Subcutaneous abdominal adipose tissue (tissue), 5 donors: Measurements from ENCODE around the gene ACSM6.
"Not testable (repeated sequence)": the region's sequence is repeated elsewhere in the genome, so short reads cannot be mapped to it uniquely, and the experiment has no call there.

ENCODE experiments used
- H3K27ac ChIP-seq: one replicate; pipeline ENCODE4 v1.7.0; 2013; ENCODE audit warnings: low read depth, mild to moderate bottlenecking, inconsistent platforms, low read length, moderate library complexity
- H3K27me3 ChIP-seq, 5 donors: one replicate each; pipeline ENCODE4 v1.7.0; 2013; ENCODE audit warnings: low read length in 5 of 5, inconsistent platforms in 1 of 5; ENCODE audit not compliant: control insufficient read depth in 5 of 5, insufficient read depth in 4 of 5
- H3K36me3 ChIP-seq, 5 donors: one replicate each; pipeline ENCODE4 v1.7.0; 2013; ENCODE audit warnings: low read length in 5 of 5; ENCODE audit not compliant: control insufficient read depth in 5 of 5, insufficient read depth in 5 of 5
- H3K4me1 ChIP-seq, 5 donors: one replicate each; pipeline ENCODE4 v1.7.0; 2013; ENCODE audit warnings: low read length in 5 of 5, mild to moderate bottlenecking in 3 of 5, moderate library complexity in 1 of 5; ENCODE audit not compliant: control insufficient read depth in 5 of 5, insufficient read depth in 5 of 5
- H3K4me3 ChIP-seq, 5 donors: one replicate each; pipeline ENCODE4 v1.7.0; 2013; ENCODE audit warnings: low read length in 5 of 5, low read depth in 1 of 5
- H3K9ac ChIP-seq, 5 donors: one replicate each; pipeline ENCODE4 v1.7.0; 2013; ENCODE audit warnings: low read length in 5 of 5, mild to moderate bottlenecking in 4 of 5, moderate library complexity in 3 of 5
- H3K9me3 ChIP-seq, 5 donors: one replicate each; pipeline ENCODE4 v1.7.0; 2013; ENCODE audit warnings: low read length in 5 of 5; ENCODE audit not compliant: control insufficient read depth in 5 of 5
- donor health status: healthy.
- donor health status: healthy.
- donor health status: healthy.
- donor health status: healthy.
- donor health status: healthy.

ACSM6 gene

DNA sequence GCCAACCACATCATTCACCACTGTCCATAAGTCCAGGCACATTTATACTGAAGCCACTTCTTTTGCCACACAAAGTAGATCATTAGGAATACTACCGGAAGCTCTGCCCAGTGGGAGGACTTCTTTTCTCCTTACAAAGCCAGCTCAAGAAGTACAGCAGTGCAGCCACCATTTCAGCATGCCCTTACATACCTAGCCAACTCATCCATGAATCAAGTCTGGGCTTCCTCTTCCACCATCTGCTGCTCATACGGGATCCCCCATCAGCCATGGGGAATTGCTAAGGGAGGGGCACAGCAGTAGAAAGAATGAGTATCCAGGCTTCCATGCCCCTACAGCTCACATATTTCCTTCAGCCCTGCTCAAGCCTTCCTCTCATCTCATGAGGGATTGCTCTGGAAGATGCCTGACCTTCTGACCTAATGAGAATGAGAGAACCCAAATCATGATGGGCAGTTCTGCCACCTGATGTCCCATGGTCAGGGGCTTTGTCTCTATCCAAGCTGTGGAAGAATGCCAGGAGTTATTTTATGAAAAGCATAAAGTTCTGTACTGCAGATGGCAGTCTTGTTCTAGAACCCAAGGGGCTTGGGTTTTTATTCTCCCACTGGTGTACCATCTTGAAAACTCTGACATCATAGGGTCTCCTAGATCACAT is 39.5 kb downstream of the ACSM6 start:
- no peaks in the 10 kb centered on the region for H3K27me3 ChIP-seq
- H3K4me1 ChIP-seq: peaks cover 0 to 20% (median 13%) of the 10 kb centered on the region in 5 donors
- H3K36me3 ChIP-seq: peaks cover 2 to 47% (median 38%) of the 10 kb centered on the region in 5 donors
- H3K27ac ChIP-seq: no peak overlapping the region
- no peak overlapping the region for H3K4me3 ChIP-seq
- no peak overlapping the region for H3K9ac ChIP-seq
- peaks cover 0 to 4% (median 0%) of the 10 kb centered on the region in 5 donors for H3K9me3 ChIP-seq

DNA sequence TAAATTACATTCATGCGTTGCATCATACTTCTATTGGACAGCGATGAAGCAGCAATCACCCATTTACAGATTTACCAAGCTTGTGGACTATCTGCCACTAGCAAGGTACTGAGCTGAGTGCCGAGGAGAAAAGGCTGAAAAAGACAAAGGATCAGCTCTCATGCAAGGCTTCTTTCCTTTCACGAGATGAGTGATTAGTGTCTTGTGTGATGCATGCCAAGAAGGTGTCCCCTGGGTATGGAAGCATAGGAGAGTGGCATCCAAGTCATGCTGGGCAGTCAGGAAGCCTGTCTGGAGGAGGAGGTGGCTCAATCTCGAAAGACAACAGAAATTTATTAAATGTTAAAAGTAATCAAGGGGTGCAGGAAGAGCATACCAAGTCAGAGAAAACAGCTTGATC is 40.9 kb downstream of the ACSM6 start:
- no peak overlapping the region for H3K4me3 ChIP-seq
- H3K27me3 ChIP-seq: no peaks in the 10 kb centered on the region
- H3K4me1 ChIP-seq: peaks cover 0 to 13% (median 10%) of the 10 kb centered on the region in 5 donors
- no peak overlapping the region for H3K27ac ChIP-seq
- H3K9ac ChIP-seq: no peak overlapping the region
- peaks cover 3 to 50% (median 41%) of the 10 kb centered on the region in 5 donors for H3K36me3 ChIP-seq
- H3K9me3 ChIP-seq: peaks cover 0 to 4% (median 0%) of the 10 kb centered on the region in 5 donors

DNA sequence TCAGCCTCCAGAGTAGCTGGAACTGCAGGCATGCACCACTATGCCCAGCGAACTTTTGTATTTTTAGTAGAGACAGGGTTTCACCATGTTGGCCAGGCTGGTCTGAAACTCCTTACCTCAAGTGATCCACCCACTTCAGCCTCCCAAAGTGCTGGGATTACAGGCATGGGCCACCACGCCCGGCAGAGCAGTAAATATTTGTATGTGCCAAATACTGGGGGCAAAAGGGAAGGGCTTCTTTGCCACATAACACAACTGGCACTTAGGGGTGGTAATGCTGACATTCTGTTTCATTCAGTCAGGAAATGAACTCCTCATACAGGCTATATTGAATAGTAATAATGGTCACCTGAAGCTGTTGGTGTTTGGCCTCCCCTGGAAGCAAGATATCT is 41.6 kb downstream of the ACSM6 start:
- peaks cover 5 to 57% (median 48%) of the 10 kb centered on the region in 5 donors for H3K36me3 ChIP-seq
- peaks cover 0 to 6% (median 3%) of the 10 kb centered on the region in 5 donors for H3K4me1 ChIP-seq
- H3K4me3 ChIP-seq: no peak overlapping the region
- no peaks in the 10 kb centered on the region for H3K27me3 ChIP-seq
- peaks cover 0 to under 1% (median 0%) of the 10 kb centered on the region in 5 donors for H3K9me3 ChIP-seq
- H3K27ac ChIP-seq: no peak overlapping the region
- H3K9ac ChIP-seq: no peak overlapping the region

DNA sequence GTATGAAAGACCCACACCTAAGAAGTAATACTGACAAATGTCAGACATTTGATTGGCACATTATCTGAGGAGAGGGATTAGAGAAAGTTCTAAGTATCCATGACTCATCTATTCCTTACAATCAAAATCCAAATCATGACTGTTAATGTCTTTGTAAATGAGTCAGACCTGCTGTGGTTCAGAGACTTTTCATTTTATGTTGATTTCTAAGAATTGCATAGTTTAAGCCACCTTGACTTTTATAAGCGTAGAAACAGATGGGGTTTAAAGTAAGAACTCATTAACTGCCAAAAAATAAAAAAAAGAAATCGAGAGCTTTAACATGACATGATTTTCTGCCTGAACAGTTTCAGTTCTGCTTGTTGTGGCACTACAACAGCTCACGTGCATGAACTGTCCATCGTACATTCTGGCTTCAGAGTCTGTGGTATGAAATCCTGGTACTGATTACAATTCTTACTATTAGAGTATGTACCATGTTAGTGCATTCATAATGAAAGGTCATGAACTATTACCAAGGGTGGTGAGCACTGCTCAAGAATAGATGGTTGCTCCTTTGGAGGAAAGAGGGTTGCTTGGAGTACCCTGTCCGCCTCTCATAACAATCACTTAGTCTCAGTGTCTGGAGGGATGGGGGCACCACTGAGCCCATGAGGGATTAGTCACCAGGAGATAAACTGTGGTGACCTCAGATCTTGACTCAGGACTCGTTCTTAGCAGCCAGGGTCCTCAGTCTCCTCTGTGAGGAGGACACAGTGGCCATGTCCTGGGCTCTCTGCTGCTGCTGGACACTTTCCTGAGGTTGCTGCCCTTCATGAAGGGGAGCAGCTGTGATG is 42.2 kb downstream of the ACSM6 start:
- no peak overlapping the region for H3K27ac ChIP-seq
- no peak overlapping the region for H3K4me3 ChIP-seq
- peaks cover 5 to 63% (median 54%) of the 10 kb centered on the region in 5 donors for H3K36me3 ChIP-seq
- H3K27me3 ChIP-seq: no peaks in the 10 kb centered on the region
- H3K9me3 ChIP-seq: no peaks in the 10 kb centered on the region
- H3K4me1 ChIP-seq: peaks cover 0 to 2% (median 0%) of the 10 kb centered on the region in 5 donors
- H3K9ac ChIP-seq: no peak overlapping the region

DNA sequence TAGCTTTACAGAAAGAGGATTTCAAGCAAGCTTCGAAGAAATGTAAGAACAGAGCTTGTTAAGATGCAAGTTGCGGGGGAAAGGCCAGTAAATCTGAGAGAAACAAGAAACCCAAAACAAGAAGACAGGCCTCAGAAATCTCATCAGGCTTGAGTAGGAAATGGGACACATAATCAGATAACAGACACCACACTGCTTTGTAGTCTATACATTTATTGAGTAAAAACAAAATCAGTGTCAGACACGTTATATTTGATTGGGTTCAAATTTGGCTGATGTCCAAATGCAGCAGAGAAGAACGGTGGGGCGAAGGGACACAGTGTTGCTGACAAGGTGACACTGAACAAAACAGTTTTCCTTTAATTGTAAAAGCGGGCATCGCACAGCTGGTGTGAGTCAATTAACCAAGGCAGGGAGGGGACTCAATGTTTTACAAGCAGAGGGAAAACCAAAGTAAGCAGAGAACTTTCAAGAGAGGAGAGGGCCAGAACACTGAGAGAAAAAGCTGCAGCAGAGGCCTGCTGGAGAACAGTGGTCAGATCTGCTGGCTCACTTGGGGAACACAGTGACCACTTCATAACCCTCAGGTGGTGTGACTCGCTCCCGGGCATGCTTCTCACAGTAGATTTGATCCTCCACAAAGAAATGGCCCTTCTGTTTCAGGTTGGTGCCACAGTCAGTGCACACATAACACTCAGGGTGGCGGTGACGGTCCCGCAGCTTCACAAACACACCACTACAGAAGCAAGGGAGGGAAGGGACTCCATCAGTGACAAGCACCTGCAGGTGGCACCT is 43.5 kb downstream of the ACSM6 start:
- peaks cover 0 to 2% (median 0%) of the 10 kb centered on the region in 5 donors for H3K4me1 ChIP-seq
- H3K36me3 ChIP-seq: peaks cover 5 to 69% (median 63%) of the 10 kb centered on the region in 5 donors
- no peak overlapping the region for H3K9ac ChIP-seq
- no peaks in the 10 kb centered on the region for H3K27me3 ChIP-seq
- no peak overlapping the region for H3K4me3 ChIP-seq
- H3K27ac ChIP-seq: no peak overlapping the region
- no peaks in the 10 kb centered on the region for H3K9me3 ChIP-seq

DNA sequence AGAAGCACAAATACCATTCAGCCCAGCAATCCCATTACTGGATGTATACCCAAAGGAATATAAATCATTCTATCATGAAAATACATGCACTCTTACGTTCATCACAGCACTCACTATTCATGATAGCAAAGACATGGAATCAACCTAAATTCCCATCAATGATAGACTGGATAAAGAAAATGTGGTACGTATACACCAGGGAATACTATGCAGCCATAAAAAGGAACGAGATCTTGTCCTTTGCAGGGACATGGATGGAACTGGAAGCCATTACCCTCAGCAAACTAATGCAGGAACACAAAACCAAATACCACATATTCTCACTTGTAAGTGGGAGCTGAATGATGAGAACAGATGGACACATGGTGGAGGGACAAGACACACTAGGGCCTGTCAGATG is 46.1 kb downstream of the ACSM6 start:
- H3K36me3 ChIP-seq: peaks cover 5 to 74% (median 59%) of the 10 kb centered on the region in 5 donors
- H3K4me3 ChIP-seq: not testable (repeated sequence)

DNA sequence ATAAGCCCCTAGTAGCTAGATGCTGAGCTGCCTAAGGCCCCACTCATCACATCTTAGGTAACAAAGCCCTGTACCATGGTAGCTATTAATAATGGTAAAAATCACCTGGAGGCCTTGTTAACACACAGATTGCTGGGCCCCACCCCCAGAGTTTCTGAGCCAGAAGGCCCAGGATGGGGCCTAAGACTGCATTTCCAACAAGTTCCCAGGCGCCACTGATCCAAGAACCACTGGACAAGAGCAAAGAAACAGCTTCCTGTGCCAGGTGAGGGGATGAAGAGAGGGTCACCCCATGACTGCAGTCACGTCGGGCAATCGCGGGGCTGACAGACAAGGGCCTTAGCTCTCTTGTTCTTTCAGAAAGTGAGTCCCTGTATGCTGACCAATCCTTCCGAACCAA is 46.8 kb downstream of the ACSM6 start:
- Histone ChIP-seq H3K27ac (no peak overlapping the region), H3K36me3 (peaks cover 7 to 78% (median 64%) of the 10 kb centered on the region in 5 donors)

More for the DNA sequence above, 46.1 kb downstream of the ACSM6 start:
- not testable (repeated sequence) for H3K27me3 ChIP-seq, H3K27ac ChIP-seq, H3K9ac ChIP-seq, H3K4me1 ChIP-seq, H3K9me3 ChIP-seq

DNA sequence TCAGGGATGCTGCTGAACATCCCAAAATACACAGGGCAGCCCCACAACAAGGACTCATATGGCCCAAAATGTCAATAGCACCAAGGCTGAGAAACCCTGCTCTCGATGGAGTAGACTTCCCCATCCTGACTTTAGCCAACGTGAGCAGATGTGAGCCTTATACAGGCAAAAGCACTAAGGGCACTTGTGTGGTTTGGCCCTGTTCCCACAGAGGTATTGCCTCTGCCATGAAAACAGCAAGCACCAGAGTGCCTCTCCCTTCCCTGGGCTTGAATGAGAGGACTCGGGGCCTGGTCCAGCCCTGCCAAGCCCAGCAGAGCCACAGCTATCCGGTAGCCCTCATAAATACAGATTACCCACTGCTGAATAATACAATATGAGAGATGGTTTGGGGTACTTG is 47.5 kb downstream of the ACSM6 start:
- Histone ChIP-seq H3K36me3 (peaks cover 6 to 76% (median 64%) of the 10 kb centered on the region in 5 donors), H3K27me3 (no peaks in the 10 kb centered on the region), H3K9me3 (no peaks in the 10 kb centered on the region), H3K9ac (no peak overlapping the region), H3K4me1 (peaks cover 0 to 2% (median 0%) of the 10 kb centered on the region in 5 donors), H3K27ac (no peak overlapping the region), H3K4me3 (no peak overlapping the region)

More for the DNA sequence above, 46.8 kb downstream of the ACSM6 start:
- Histone ChIP-seq H3K4me1 (peaks cover 0 to 2% (median 0%) of the 10 kb centered on the region in 5 donors), H3K9ac (no peak overlapping the region), H3K9me3 (no peaks in the 10 kb centered on the region), H3K27me3 (no peaks in the 10 kb centered on the region), H3K4me3 (no peak overlapping the region)

DNA sequence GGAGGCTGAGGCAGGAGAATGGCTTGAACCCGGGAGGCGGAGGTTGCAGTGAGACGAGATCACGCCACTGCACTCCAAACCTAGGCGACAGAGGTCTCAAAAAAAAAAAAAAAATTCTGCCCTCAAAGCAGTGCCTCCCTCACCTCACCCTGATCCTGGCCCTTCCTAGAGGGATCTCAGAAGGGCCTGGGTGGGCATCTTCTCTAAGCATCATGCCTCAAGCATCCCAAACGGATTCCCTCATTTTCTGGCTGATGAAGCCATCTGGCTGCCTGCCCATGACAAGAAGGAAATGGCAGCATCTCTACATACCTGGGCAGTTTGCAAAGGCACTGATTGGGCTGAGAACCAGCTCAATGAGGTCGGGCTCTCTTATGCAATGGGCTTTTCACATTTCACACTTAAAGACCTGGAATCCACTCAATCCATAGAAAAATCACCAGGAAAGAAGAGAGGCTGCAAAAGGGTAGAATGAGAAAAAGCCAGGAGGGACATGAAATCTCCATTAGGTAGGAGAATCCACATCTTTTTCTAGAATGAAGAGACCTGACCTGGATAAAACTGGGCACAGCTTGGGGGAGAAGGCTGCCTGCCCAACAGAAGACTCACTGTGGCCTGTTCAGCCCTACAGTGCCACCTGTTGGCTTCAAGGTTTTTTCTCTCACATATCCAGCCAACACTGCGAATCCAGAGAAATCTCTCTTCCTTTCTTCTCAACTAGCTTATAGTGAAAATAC is 48.7 kb downstream of the ACSM6 start:
- H3K36me3 ChIP-seq: peaks cover 6 to 76% (median 58%) of the 10 kb centered on the region in 5 donors
- no peaks in the 10 kb centered on the region for H3K9me3 ChIP-seq
- no peaks in the 10 kb centered on the region for H3K27me3 ChIP-seq

More for the DNA sequence above, 48.7 kb downstream of the ACSM6 start:
- Histone ChIP-seq H3K4me3 (no peak overlapping the region), H3K27ac (no peak overlapping the region), H3K9ac (no peak overlapping the region), H3K4me1 (peaks cover 0 to 12% (median 6%) of the 10 kb centered on the region in 5 donors)
